Tibial artery (tissue), 4 donors: ENCODE results near the gene DENND11.

Experiments used
- DNase-seq, 2 donors: peaks; one replicate each; pipeline ENCODE4 v3.0.0-alpha.2; 2019
- H3K27ac ChIP-seq, 2 donors: fragments of 200-600 bp; sonication (generic) in 1 of 2; 1 replicate in 1 of 2; 2 replicates in 1 of 2; pipeline ENCODE4 v1.5.1; 2018 to 2019; ENCODE audit warnings: mild to moderate bottlenecking in 1 of 2
- H3K27me3 ChIP-seq, 2 donors: fragments of 200-600 bp; sonication (generic) in 1 of 2; one replicate each; pipeline versions ENCODE4 v1.5.1 to v1.6.0; 2016 to 2019
- H3K36me3 ChIP-seq, 3 donors: fragments of 200-600 bp; sonication (generic) in 2 of 3; one replicate each; pipeline ENCODE4 v1.5.1; 2016 to 2019; ENCODE audit warnings: mild to moderate bottlenecking in 2 of 3
- H3K4me1 ChIP-seq, 4 donors: fragments of 200-600 bp; sonication (generic) in 2 of 4; 1 replicate in 3 of 4; 2 replicates in 1 of 4; pipeline ENCODE4 v1.5.1; 2016 to 2019
- H3K4me3 ChIP-seq, 2 donors: fragments of 200-600 bp; sonication (generic) in 1 of 2; 1 replicate in 1 of 2; 2 replicates in 1 of 2; pipeline ENCODE4 v1.5.1; 2018 to 2019; ENCODE audit warnings: mild to moderate bottlenecking in 2 of 2
- H3K9me3 ChIP-seq, 3 donors: fragments of 200-600 bp; sonication (generic) in 1 of 3; one replicate each; pipeline ENCODE4 v1.5.1; 2016 to 2019
- CTCF ChIP-seq, 2 experiments: fragments of 200-600 bp in 1 of 2; fragments of 450-650 bp in 1 of 2; IDR thresholded peaks; one replicate each; pipeline ENCODE4 v1.5.1; 2017 to 2019; ENCODE audit warnings: antibody characterized with exemption in 2 of 2, mild to moderate bottlenecking in 1 of 2, moderate library complexity in 1 of 2
- intact Hi-C: fragments of 100-400 bp; cut with DNase I; formaldehyde crosslinking; loops from one replicate; pipeline ENCODE4 v1.15.0; 2023; ENCODE audit warnings: low total_unique reads

Gene DENND11

GRCh38 chr7:141713890-141714289 is 11.9 kb upstream of the DENND11 start:
- no peaks in the 10 kb centered on the region for H3K27me3 ChIP-seq
- H3K4me1 ChIP-seq: no peaks in the 10 kb centered on the region
- no peak for DNase-seq
- no peaks in the 10 kb centered on the region for H3K9me3 ChIP-seq
- H3K27ac ChIP-seq: no peak overlapping the region
- intact Hi-C loops: no loop called here
- peaks cover 0 to 23% (median 0%) of the 10 kb centered on the region in 3 donors for H3K36me3 ChIP-seq
- H3K4me3 ChIP-seq: no peak overlapping the region
- TF ChIP-seq CTCF (IDR thresholded peaks at IDR 0.05): no peak

GRCh38 chr7:141712603-141713255 is 10.8 kb upstream of the DENND11 start:
- H3K4me1 ChIP-seq: no peaks in the 10 kb centered on the region
- no peak for TF ChIP-seq CTCF (IDR thresholded peaks at IDR 0.05)
- intact Hi-C loops: no loop called here

GRCh38 chr7:141710301-141710700 is 8.3 kb upstream of the DENND11 start:
- no peaks in the 10 kb centered on the region for H3K27me3 ChIP-seq
- intact Hi-C loops: no loop called here
- no peak for TF ChIP-seq CTCF (IDR thresholded peaks at IDR 0.05)

More at GRCh38 chr7:141712603-141713255, 10.8 kb upstream of the DENND11 start:
- DNase-seq: no peak
- Histone ChIP-seq H3K4me3 (no peak overlapping the region), H3K36me3 (peaks cover 0 to 23% (median 0%) of the 10 kb centered on the region in 3 donors), H3K27me3 (no peaks in the 10 kb centered on the region), H3K27ac (no peak overlapping the region), H3K9me3 (no peaks in the 10 kb centered on the region)

GRCh38 chr7:141709749-141710148 is 7.8 kb upstream of the DENND11 start:
- TF ChIP-seq CTCF (IDR thresholded peaks at IDR 0.05): no peak
- intact Hi-C loops: no loop called here
- Histone ChIP-seq H3K4me3 (no peak overlapping the region), H3K27me3 (no peaks in the 10 kb centered on the region), H3K27ac (no peak overlapping the region), H3K4me1 (no peaks in the 10 kb centered on the region), H3K36me3 (peaks cover 0 to 21% (median 0%) of the 10 kb centered on the region in 3 donors), H3K9me3 (no peaks in the 10 kb centered on the region)
- DNase-seq: no peak

More at GRCh38 chr7:141710301-141710700, 8.3 kb upstream of the DENND11 start:
- H3K4me3 ChIP-seq: no peak overlapping the region
- peaks cover 0 to 23% (median 0%) of the 10 kb centered on the region in 3 donors for H3K36me3 ChIP-seq
- no peak overlapping the region for H3K27ac ChIP-seq
- no peak for DNase-seq
- H3K9me3 ChIP-seq: no peaks in the 10 kb centered on the region
- H3K4me1 ChIP-seq: no peaks in the 10 kb centered on the region

GRCh38 chr7:141709318-141709717 is 7.4 kb upstream of the DENND11 start:
- Histone ChIP-seq H3K36me3 (peaks cover 0 to 17% (median 0%) of the 10 kb centered on the region in 3 donors), H3K4me3 (no peak overlapping the region), H3K27me3 (no peaks in the 10 kb centered on the region), H3K9me3 (no peaks in the 10 kb centered on the region), H3K27ac (no peak overlapping the region), H3K4me1 (no peaks in the 10 kb centered on the region)
- intact Hi-C loops: no loop called here
- DNase-seq: no peak
- TF ChIP-seq CTCF (IDR thresholded peaks at IDR 0.05): no peak
